Ishikawa (cell line): Measurements from ENCODE around the gene R3HDM4.

Experiments used
- CEBPB ChIP-seq: IDR thresholded peaks from 2 replicates; pipeline ENCODE4 v1.6.1; 2012
- CREB1 ChIP-seq: IDR thresholded peaks from 2 replicates; pipeline ENCODE4 v1.6.1; 2012; ENCODE audit warnings: low read depth
- EGR1 ChIP-seq: IDR thresholded peaks from 2 replicates; pipeline ENCODE4 v1.6.1; 2012
- EP300 ChIP-seq: IDR thresholded peaks from 2 replicates; pipeline ENCODE4 v1.6.1; 2012; ENCODE audit warnings: borderline replicate concordance
- FOXM1 ChIP-seq: IDR thresholded peaks from 2 replicates; pipeline ENCODE4 v1.6.1; 2012; ENCODE audit warnings: low read depth, borderline replicate concordance
- NFIC ChIP-seq: IDR thresholded peaks from 2 replicates; pipeline ENCODE4 v1.6.1; 2012
- RAD21 ChIP-seq: IDR thresholded peaks from 2 replicates; pipeline ENCODE4 v1.6.1; 2012; ENCODE audit warnings: low read depth
- TAF1 ChIP-seq: IDR thresholded peaks from 2 replicates; pipeline ENCODE4 v1.6.1; 2012; ENCODE audit warnings: low read depth, mild to moderate bottlenecking
- TCF12 ChIP-seq: IDR thresholded peaks from 2 replicates; pipeline ENCODE4 v1.6.1; 2012; ENCODE audit warnings: low read depth
- TEAD4 ChIP-seq: IDR thresholded peaks from 2 replicates; pipeline ENCODE4 v1.6.1; 2012
- YY1 ChIP-seq: IDR thresholded peaks from 2 replicates; pipeline ENCODE4 v1.6.1; 2012; ENCODE audit warnings: low read depth
- ZBTB7A ChIP-seq: IDR thresholded peaks from 2 replicates; pipeline ENCODE4 v1.6.1; 2012; ENCODE audit warnings: low read depth
- TF ChIP-seq, protein P1 (sequence below): IDR thresholded peaks from 2 replicates; pipeline ENCODE4 v1.6.1; 2012
- TF ChIP-seq, protein P2 (sequence below): IDR thresholded peaks from 2 replicates; pipeline ENCODE4 v1.6.1; 2012; ENCODE audit warnings: low read depth, mild to moderate bottlenecking
- TF ChIP-seq, protein P3 (sequence below): IDR thresholded peaks from 2 replicates; pipeline ENCODE4 v1.6.1; 2012

Gene R3HDM4

DNA sequence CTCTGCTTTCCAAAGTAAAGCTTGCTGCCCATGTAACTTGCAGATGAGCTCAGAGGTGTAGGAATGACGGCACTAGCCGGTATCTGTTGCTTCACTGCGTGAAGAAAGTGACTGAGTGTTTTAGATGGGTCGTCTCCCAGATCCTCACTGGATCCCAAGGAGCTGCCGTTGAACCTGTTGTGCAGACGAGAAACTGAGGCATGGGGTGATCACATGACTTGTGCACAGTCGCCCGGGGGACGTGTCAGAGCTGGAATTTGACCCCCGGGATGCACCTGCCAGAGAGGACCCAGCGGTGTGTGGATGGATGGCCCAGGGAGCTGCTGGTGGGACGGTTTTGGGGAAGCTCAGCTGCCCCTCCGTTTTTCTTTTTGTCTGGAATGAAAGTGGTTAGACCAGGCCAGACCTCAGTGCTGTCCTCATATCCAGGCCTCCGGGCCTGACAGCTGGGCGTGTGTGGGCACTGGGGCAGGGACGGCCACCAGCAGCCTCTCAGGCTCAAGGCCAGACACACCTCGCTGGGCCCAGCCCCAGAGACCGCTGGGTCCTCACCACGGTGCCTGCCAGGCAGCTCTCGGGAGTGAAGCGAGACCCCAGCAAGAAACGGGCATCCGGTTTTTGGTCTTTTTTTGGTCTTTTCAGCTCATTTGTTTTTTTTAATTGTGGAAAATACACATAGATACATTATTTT is 25.4 kb upstream of the R3HDM4 start:
- TF ChIP-seq YY1, result no peak
- TF ChIP-seq, protein P1, sequence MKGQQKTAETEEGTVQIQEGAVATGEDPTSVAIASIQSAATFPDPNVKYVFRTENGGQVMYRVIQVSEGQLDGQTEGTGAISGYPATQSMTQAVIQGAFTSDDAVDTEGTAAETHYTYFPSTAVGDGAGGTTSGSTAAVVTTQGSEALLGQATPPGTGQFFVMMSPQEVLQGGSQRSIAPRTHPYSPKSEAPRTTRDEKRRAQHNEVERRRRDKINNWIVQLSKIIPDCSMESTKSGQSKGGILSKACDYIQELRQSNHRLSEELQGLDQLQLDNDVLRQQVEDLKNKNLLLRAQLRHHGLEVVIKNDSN, result peak; percentile 35

DNA sequence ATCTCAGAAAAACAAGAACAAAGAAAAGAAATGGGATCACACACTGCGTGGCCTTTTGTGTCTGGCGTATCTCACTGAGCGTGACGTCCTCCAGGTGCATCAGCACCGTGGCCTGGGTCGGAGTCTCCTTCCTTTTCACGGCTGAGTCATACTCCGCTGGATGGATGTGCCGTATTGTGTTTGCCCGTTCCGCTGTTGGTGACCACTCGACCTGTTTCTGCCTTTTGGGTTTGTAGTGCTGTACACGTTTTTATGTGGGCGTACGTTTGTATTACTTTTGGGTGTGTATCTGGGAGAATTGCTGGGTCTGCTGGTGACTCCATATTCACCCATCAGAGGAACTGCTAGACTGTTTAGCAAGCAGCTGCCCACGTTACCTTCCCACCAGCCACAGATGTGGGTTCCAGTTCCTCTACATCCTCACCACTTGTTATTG is 24.3 kb upstream of the R3HDM4 start:
- TF ChIP-seq, protein P1, result no peak
- TF ChIP-seq, protein P2, sequence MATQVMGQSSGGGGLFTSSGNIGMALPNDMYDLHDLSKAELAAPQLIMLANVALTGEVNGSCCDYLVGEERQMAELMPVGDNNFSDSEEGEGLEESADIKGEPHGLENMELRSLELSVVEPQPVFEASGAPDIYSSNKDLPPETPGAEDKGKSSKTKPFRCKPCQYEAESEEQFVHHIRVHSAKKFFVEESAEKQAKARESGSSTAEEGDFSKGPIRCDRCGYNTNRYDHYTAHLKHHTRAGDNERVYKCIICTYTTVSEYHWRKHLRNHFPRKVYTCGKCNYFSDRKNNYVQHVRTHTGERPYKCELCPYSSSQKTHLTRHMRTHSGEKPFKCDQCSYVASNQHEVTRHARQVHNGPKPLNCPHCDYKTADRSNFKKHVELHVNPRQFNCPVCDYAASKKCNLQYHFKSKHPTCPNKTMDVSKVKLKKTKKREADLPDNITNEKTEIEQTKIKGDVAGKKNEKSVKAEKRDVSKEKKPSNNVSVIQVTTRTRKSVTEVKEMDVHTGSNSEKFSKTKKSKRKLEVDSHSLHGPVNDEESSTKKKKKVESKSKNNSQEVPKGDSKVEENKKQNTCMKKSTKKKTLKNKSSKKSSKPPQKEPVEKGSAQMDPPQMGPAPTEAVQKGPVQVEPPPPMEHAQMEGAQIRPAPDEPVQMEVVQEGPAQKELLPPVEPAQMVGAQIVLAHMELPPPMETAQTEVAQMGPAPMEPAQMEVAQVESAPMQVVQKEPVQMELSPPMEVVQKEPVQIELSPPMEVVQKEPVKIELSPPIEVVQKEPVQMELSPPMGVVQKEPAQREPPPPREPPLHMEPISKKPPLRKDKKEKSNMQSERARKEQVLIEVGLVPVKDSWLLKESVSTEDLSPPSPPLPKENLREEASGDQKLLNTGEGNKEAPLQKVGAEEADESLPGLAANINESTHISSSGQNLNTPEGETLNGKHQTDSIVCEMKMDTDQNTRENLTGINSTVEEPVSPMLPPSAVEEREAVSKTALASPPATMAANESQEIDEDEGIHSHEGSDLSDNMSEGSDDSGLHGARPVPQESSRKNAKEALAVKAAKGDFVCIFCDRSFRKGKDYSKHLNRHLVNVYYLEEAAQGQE, result no peak
- TF ChIP-seq ZBTB7A (no peak), TAF1 (no peak), YY1 (no peak), CEBPB (no peak), FOXM1 (no peak), TEAD4 (no peak), NFIC (no peak), TCF12 (no peak), CREB1 (no peak), RAD21 (no peak)
- TF ChIP-seq, protein P3, sequence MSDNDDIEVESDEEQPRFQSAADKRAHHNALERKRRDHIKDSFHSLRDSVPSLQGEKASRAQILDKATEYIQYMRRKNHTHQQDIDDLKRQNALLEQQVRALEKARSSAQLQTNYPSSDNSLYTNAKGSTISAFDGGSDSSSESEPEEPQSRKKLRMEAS, result no peak

DNA sequence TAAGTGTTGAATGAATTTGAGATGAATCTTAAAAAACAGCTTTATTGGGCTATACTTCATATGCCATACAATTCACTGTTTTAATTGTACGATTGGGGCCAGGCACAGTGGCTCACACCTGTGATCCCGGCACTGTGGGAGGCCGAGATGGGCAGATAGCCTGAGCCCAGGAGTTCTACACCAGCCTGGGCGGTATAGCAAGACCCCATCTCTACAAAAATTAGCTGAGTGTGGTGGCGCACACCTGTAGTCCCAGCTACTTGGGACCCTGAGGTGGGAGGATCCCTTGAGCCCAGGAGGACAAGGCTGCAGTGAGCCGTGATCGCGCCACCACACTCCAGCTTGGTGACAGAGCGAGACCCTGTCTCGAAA is 23.1 kb upstream of the R3HDM4 start:
- no peak for TF ChIP-seq YY1
- TF ChIP-seq CEBPB, result no peak
- TF ChIP-seq, protein P2, result no peak
- TF ChIP-seq TEAD4, result no peak
- TF ChIP-seq, protein P3, result no peak
- no peak for TF ChIP-seq CREB1
- no peak for TF ChIP-seq ZBTB7A
- no peak for TF ChIP-seq TAF1
- TF ChIP-seq, protein P1, result no peak
- TF ChIP-seq FOXM1, result no peak
- no peak for TF ChIP-seq EP300
- no peak for TF ChIP-seq TCF12
- no peak for TF ChIP-seq RAD21
- TF ChIP-seq EGR1, result no peak
- no peak for TF ChIP-seq NFIC

DNA sequence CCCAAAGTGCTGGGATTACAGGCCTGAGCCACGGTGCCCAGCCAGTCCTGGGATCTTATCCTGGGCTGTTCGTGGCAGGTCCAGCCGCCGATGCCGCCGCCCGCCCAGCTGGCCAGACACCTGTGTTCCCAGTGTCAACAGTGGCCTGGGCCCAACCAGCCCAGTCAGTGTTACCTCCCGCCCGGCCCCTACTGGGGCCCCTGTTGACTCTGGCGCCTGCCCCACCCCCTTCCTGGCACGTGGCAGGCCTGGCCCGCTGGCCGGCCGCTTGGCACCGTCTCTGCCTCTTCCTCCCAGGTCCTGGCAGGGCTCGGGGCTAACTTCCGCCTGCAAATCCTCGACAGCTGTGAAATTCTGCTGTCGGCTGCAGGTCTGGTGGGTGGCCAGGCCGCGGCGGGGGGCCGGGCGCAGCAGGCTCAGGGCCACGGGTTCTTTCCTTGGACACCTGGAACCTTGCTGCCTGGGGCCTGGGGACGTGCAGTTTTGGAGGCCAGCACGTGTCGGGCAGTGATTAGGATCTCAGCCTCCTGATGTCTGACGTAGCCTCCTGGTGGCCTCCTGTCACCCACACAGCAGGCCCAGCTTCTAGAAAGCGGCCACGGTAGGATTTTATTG is 22.0 kb upstream of the R3HDM4 start:
- TF ChIP-seq FOXM1 (peak; percentile 88), YY1 (no peak), RAD21 (peak; percentile 23; the same call in 1 of the 2 replicates), ZBTB7A (peak; percentile 58), NFIC (peak; percentile 100), EP300 (peak; percentile 94), EGR1 (peak; percentile 24; the same call in 1 of the 2 replicates), CEBPB (0 out of 2 replicates have a peak, but pooled peaks have one; percentile 19), CREB1 (peak; percentile 47; the same call in 1 of the 2 replicates), TCF12 (peak; percentile 100), TEAD4 (peak; percentile 89), TAF1 (no peak)
- TF ChIP-seq, protein P1, result peak; percentile 80
- TF ChIP-seq, protein P2, result no peak
- TF ChIP-seq, protein P3, result peak; percentile 96
